ENCODE results near the gene PEAK1.

PEAK1 gene

GRCh38 chr15:77295446-77295845 is 124.5 kb downstream of the PEAK1 start:
- H2BK12ac ChIP-seq (ENCODE audit: low read length): no peak overlapping the region
- no peak overlapping the region for H4K91ac ChIP-seq (ENCODE audit: low read depth, low read length)
- H3K36me3 ChIP-seq (ENCODE audit: control insufficient read depth in 1 of 2, insufficient read depth in 2 of 2, low read length in 2 of 2): no peaks in the 10 kb centered on the region
- no peak overlapping the region for H4K12ac ChIP-seq (ENCODE audit: low read depth, low read length)
- no peak overlapping the region for H3K14ac ChIP-seq (ENCODE audit: low read length)
- no peak overlapping the region for H3K23ac ChIP-seq (ENCODE audit: low read length)
- no peaks in the 10 kb centered on the region for H3K79me1 ChIP-seq (ENCODE audit: low read length)
- no peak overlapping the region for H3K9ac ChIP-seq (ENCODE audit: low read length)
- no peak overlapping the region for H3K27ac ChIP-seq (ENCODE audit: low read depth, low read length)
- H2AFZ ChIP-seq (ENCODE audit: insufficient read depth, low read length, poor library complexity): no peak overlapping the region
- H3K4me3 ChIP-seq (ENCODE audit: low read depth, low read length): no peak overlapping the region
- no peaks in the 10 kb centered on the region for H3K27me3 ChIP-seq (ENCODE audit: insufficient read depth, low read length)
- no peak overlapping the region for H3K4ac ChIP-seq (ENCODE audit: low read depth, low read length)
- no peaks in the 10 kb centered on the region for H3K9me3 ChIP-seq (ENCODE audit: insufficient read depth, low read depth, low read length)
- no peak overlapping the region for H2BK5ac ChIP-seq (ENCODE audit: low read depth, low read length, poor library complexity)
- peak in 1 of 2 donors; percentile 62 for DNase-seq
- no peak overlapping the region for H4K8ac ChIP-seq (ENCODE audit: low read depth, low read length)
- no peak overlapping the region for H3K18ac ChIP-seq (ENCODE audit: low read length)
- WGBS (ENCODE audit: extremely low coverage, insufficient coverage, insufficient read length): no CpG with 5 or more reads among the region's 2 CpGs
- H3K79me2 ChIP-seq (ENCODE audit: control insufficient read depth, insufficient read depth, low read length, poor library complexity): no peaks in the 10 kb centered on the region
- H3K4me2 ChIP-seq (ENCODE audit: low read length): no peak overlapping the region
- H3K4me1 ChIP-seq (ENCODE audit: control insufficient read depth in 1 of 2, insufficient read depth in 2 of 2, low read length in 2 of 2): no peaks in the 10 kb centered on the region
- no peak overlapping the region for H2BK120ac ChIP-seq (ENCODE audit: insufficient read depth, low read length, poor library complexity)
- H2AK5ac ChIP-seq (ENCODE audit: low read length): no peak overlapping the region

DNA sequence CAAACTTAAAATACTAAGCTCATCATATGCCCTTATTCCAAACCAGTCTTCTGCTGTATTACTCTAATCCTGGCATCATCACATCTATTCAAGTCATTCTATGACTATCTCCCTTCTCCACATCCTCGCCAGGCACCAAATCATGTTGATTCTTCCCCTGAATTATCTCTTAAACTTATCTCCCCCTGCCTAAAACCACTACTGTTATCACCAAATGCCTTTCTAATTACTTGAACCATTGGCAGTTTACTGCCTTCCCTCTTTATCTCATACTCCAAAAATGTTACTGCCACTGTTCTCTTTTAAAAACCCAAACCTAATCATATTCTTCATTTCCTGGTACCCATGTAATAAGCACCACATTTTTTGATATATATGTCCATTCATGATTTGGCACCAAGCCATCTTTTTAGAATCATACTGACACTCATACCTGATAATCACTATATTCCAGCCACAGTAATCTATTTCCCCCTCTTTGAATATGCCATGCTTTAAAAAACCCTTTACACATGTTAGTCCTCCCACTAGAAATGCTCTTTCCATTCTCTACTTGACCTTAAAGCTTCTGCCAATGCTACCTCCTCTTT is 126.8 kb downstream of the PEAK1 start:
- Histone ChIP-seq H4K91ac (ENCODE audit: low read depth, low read length) (no peak overlapping the region), H3K4me2 (ENCODE audit: low read length) (no peak overlapping the region), H3K36me3 (ENCODE audit: control insufficient read depth in 1 of 2, insufficient read depth in 2 of 2, low read length in 2 of 2) (no peaks in the 10 kb centered on the region), H3K18ac (ENCODE audit: low read length) (no peak overlapping the region), H3K79me1 (ENCODE audit: low read length) (no peaks in the 10 kb centered on the region), H3K9me3 (ENCODE audit: insufficient read depth, low read depth, low read length) (no peaks in the 10 kb centered on the region), H2AFZ (ENCODE audit: insufficient read depth, low read length, poor library complexity) (no peak overlapping the region), H3K14ac (ENCODE audit: low read length) (no peak overlapping the region), H2AK5ac (ENCODE audit: low read length) (no peak overlapping the region), H4K12ac (ENCODE audit: low read depth, low read length) (no peak overlapping the region), H4K8ac (ENCODE audit: low read depth, low read length) (no peak overlapping the region), H2BK5ac (ENCODE audit: low read depth, low read length, poor library complexity) (no peak overlapping the region), H3K27ac (ENCODE audit: low read depth, low read length) (no peak overlapping the region), H3K27me3 (ENCODE audit: insufficient read depth, low read length) (no peaks in the 10 kb centered on the region), H2BK120ac (ENCODE audit: insufficient read depth, low read length, poor library complexity) (no peak overlapping the region), H3K23ac (ENCODE audit: low read length) (no peak overlapping the region), H3K4ac (ENCODE audit: low read depth, low read length) (no peak overlapping the region), H3K4me3 (ENCODE audit: low read depth, low read length) (no peak overlapping the region), H3K9ac (ENCODE audit: low read length) (no peak overlapping the region), H2BK12ac (ENCODE audit: low read length) (no peak overlapping the region), H3K4me1 (ENCODE audit: control insufficient read depth in 1 of 2, insufficient read depth in 2 of 2, low read length in 2 of 2) (no peaks in the 10 kb centered on the region), H3K79me2 (ENCODE audit: control insufficient read depth, insufficient read depth, low read length, poor library complexity) (no peaks in the 10 kb centered on the region)
- WGBS (ENCODE audit: extremely low coverage, insufficient coverage, insufficient read length): no CpG with 5 or more reads among the region's 1 CpG
- DNase-seq: no peak

DNA sequence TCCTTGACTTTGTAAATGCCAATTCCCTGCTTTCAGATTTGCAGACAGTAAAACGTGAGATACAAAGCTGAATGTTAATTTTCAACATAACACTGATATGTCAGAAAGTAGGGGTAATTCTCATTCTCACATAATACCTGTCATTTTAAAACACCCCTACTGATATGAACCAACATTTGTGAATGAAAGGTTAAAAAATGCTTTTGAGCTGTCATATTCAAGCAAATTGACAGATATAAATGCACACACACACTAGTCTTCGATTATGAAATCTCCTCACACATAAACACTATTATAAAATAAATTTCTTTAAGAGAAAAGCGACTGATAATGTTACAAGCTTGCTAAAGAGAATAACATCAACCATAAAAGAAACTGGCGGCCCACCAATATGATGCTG is 128.8 kb downstream of the PEAK1 start:
- no CpG with 5 or more reads among the region's 4 CpGs for WGBS (ENCODE audit: extremely low coverage, insufficient coverage, insufficient read length)

GRCh38 chr15:77287385-77287784 is 132.5 kb downstream of the PEAK1 start:
- Histone ChIP-seq H3K4me3 (ENCODE audit: low read depth, low read length) (no peak overlapping the region), H3K18ac (ENCODE audit: low read length) (no peak overlapping the region), H2BK5ac (ENCODE audit: low read depth, low read length, poor library complexity) (no peak overlapping the region), H3K36me3 (ENCODE audit: control insufficient read depth in 1 of 2, insufficient read depth in 2 of 2, low read length in 2 of 2) (no peaks in the 10 kb centered on the region), H3K23ac (ENCODE audit: low read length) (no peak overlapping the region), H2BK120ac (ENCODE audit: insufficient read depth, low read length, poor library complexity) (no peak overlapping the region), H2BK12ac (ENCODE audit: low read length) (no peak overlapping the region), H2AFZ (ENCODE audit: insufficient read depth, low read length, poor library complexity) (no peak overlapping the region), H4K91ac (ENCODE audit: low read depth, low read length) (no peak overlapping the region), H3K4me1 (ENCODE audit: control insufficient read depth in 1 of 2, insufficient read depth in 2 of 2, low read length in 2 of 2) (no peaks in the 10 kb centered on the region), H3K79me2 (ENCODE audit: control insufficient read depth, insufficient read depth, low read length, poor library complexity) (no peaks in the 10 kb centered on the region), H3K27ac (ENCODE audit: low read depth, low read length) (no peak overlapping the region), H4K8ac (ENCODE audit: low read depth, low read length) (no peak overlapping the region), H3K14ac (ENCODE audit: low read length) (no peak overlapping the region), H3K9me3 (ENCODE audit: insufficient read depth, low read depth, low read length) (no peaks in the 10 kb centered on the region), H3K79me1 (ENCODE audit: low read length) (no peaks in the 10 kb centered on the region), H3K27me3 (ENCODE audit: insufficient read depth, low read length) (no peaks in the 10 kb centered on the region), H3K4ac (ENCODE audit: low read depth, low read length) (no peak overlapping the region), H3K9ac (ENCODE audit: low read length) (no peak overlapping the region), H3K4me2 (ENCODE audit: low read length) (no peak overlapping the region), H4K12ac (ENCODE audit: low read depth, low read length) (no peak overlapping the region), H2AK5ac (ENCODE audit: low read length) (no peak overlapping the region)
- no peak for DNase-seq
- WGBS (ENCODE audit: extremely low coverage, insufficient coverage, insufficient read length): no CpG with 5 or more reads among the region's 2 CpGs

More for the DNA sequence above, 128.8 kb downstream of the PEAK1 start:
- H3K36me3 ChIP-seq (ENCODE audit: control insufficient read depth in 1 of 2, insufficient read depth in 2 of 2, low read length in 2 of 2): no peaks in the 10 kb centered on the region
- no peak overlapping the region for H4K8ac ChIP-seq (ENCODE audit: low read depth, low read length)
- H3K79me1 ChIP-seq (ENCODE audit: low read length): no peaks in the 10 kb centered on the region
- no peak overlapping the region for H3K9ac ChIP-seq (ENCODE audit: low read length)
- no peaks in the 10 kb centered on the region for H3K9me3 ChIP-seq (ENCODE audit: insufficient read depth, low read depth, low read length)
- H4K12ac ChIP-seq (ENCODE audit: low read depth, low read length): no peak overlapping the region
- H3K79me2 ChIP-seq (ENCODE audit: control insufficient read depth, insufficient read depth, low read length, poor library complexity): no peaks in the 10 kb centered on the region
- H2AFZ ChIP-seq (ENCODE audit: insufficient read depth, low read length, poor library complexity): no peak overlapping the region
- H3K4ac ChIP-seq (ENCODE audit: low read depth, low read length): no peak overlapping the region
- no peak overlapping the region for H2AK5ac ChIP-seq (ENCODE audit: low read length)
- H3K4me3 ChIP-seq (ENCODE audit: low read depth, low read length): no peak overlapping the region
- H3K14ac ChIP-seq (ENCODE audit: low read length): no peak overlapping the region
- H2BK5ac ChIP-seq (ENCODE audit: low read depth, low read length, poor library complexity): no peak overlapping the region
- no peak overlapping the region for H4K91ac ChIP-seq (ENCODE audit: low read depth, low read length)
- no peak overlapping the region for H3K23ac ChIP-seq (ENCODE audit: low read length)
- no peak overlapping the region for H2BK120ac ChIP-seq (ENCODE audit: insufficient read depth, low read length, poor library complexity)
- H3K27ac ChIP-seq (ENCODE audit: low read depth, low read length): no peak overlapping the region
- H3K18ac ChIP-seq (ENCODE audit: low read length): no peak overlapping the region
- no peak for DNase-seq
- H2BK12ac ChIP-seq (ENCODE audit: low read length): no peak overlapping the region
- no peak overlapping the region for H3K4me2 ChIP-seq (ENCODE audit: low read length)
- no peaks in the 10 kb centered on the region for H3K27me3 ChIP-seq (ENCODE audit: insufficient read depth, low read length)
- no peaks in the 10 kb centered on the region for H3K4me1 ChIP-seq (ENCODE audit: control insufficient read depth in 1 of 2, insufficient read depth in 2 of 2, low read length in 2 of 2)

All from trophoblast cell (in vitro differentiated cells and primary cell).